Testis (tissue), 3 donors: Measurements from ENCODE around the gene BTF3L4. TPM values are rescaled to one million over a fixed set of nuclear protein-coding genes. Genes with fewer than 3 reads are reported as not detected.
"Not testable (repeated sequence)": the region's sequence is repeated elsewhere in the genome, so short reads cannot be mapped to it uniquely, and the experiment has no call there.

Experiments
- DNase-seq: peaks from one replicate; pipeline ENCODE4 v3.0.0-alpha.2; 2019
- H3K27ac ChIP-seq, 2 donors: fragments of 200-600 bp; sonication (generic); one replicate each; pipeline ENCODE4 v1.5.1; 2019
- H3K27me3 ChIP-seq: fragments of 200-600 bp; sonication (generic); one replicate; pipeline ENCODE4 v1.5.1; 2019
- H3K36me3 ChIP-seq: fragments of 200-600 bp; sonication (generic); one replicate; pipeline ENCODE4 v1.5.1; 2017; ENCODE audit warnings: low read depth; ENCODE audit errors: missing control alignments
- H3K4me1 ChIP-seq: fragments of 200-600 bp; sonication (generic); one replicate; pipeline ENCODE4 v1.5.1; 2019
- H3K4me3 ChIP-seq, 2 donors: fragments of 200-600 bp; sonication (generic); one replicate each; pipeline ENCODE4 v1.5.1; 2017 to 2019
- H3K9me3 ChIP-seq: fragments of 200-600 bp; sonication (generic); one replicate; pipeline ENCODE4 v1.5.1; 2017
- CTCF ChIP-seq, 3 experiments: fragments of 450-650 bp in 2 of 3; fragments of 200-600 bp in 1 of 3; sonication (generic) in 1 of 3; IDR thresholded peaks; one replicate each; pipeline ENCODE4 v1.5.1; 2016 to 2019; ENCODE audit warnings: antibody characterized with exemption in 3 of 3, mild to moderate bottlenecking in 2 of 3, moderate library complexity in 1 of 3
- POLR2A ChIP-seq: fragments of 450-650 bp; IDR thresholded peaks from one replicate; pipeline ENCODE4 v1.6.1; 2017; ENCODE audit warnings: antibody characterized with exemption, mild to moderate bottlenecking, moderate library complexity
- WGBS, 2 donors: methylation state at CpG; one replicate each; pipeline ENCODE4 v1.1.5; 2018; 5-methylcytosine and 5-hydroxymethylcytosine counted together
- intact Hi-C: fragments of 100-400 bp; cut with DNase I; formaldehyde crosslinking; loops from one replicate; pipeline ENCODE4 v1.15.1; 2023; ENCODE audit warnings: low total_unique reads
- polyA plus RNA-seq: library from polyadenylated mRNA; stranded (reverse); fragments of 350-450 nt; fragmentation: Illumina TruSeq; extraction: RNeasy Lipid Tissue Mini Kit (QIAGEN cat#74804); gene quantifications from one replicate; pipeline ENCODE4 v1.2.3, GENCODE V29; 2014; ENCODE audit warnings: low read depth, low replicate concordance; ENCODE audit not compliant: insufficient read depth
- total RNA-seq, 2 donors: library from RNA; depleted of rRNA; stranded (reverse); fragments of >200 nt; gene quantifications; one replicate each; pipeline ENCODE4 v1.2.3, GENCODE V29; 2016

BTF3L4 gene
- total and polyA plus RNA-seq, 3 donors from 2014 or later: 44.5 to 79.7 (median 49.5) TPM

- no peak overlapping the region for H3K4me3 ChIP-seq
- peaks cover 18% of the 10 kb centered on the region for H3K4me1 ChIP-seq
- no peak for TF ChIP-seq CTCF (IDR thresholded peaks at IDR 0.05)
- no peak for TF ChIP-seq POLR2A
- no peaks in the 10 kb centered on the region for H3K36me3 ChIP-seq
- H3K27me3 ChIP-seq: no peaks in the 10 kb centered on the region
- DNase-seq: no peak
- WGBS, 2 donors: 90% methylated on average over 2 of the region's 2 CpGs
- no peaks in the 10 kb centered on the region for H3K9me3 ChIP-seq
- no peak overlapping the region for H3K27ac ChIP-seq
- intact Hi-C loops: no loop called here
Observed at GRCh38 chr1:52063192-52063591, 7.1 kb downstream of the BTF3L4 start.

DNA sequence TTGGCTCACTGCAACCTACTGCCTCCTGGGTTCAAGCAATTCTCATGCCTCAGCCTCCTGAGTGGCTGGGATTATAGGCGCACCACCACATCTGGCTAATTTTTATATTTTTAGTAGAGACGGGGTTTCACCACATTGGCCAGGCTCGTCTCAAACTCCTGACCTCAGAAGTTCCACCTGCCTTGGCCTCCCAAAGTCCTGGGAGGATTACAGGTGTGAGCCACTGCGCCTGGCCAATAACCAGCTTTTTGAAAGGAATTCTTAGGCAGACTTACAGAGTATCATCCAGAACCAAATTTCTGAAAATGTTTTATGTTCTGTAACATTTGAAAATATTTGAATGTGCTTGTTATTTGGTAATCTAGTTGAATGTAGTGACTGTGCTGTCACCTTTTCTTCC, 14.6 kb downstream of the BTF3L4 start:
- TF ChIP-seq CTCF (IDR thresholded peaks at IDR 0.05) (no peak), POLR2A (no peak)
- Histone ChIP-seq H3K27me3 (no peaks in the 10 kb centered on the region), H3K27ac (no peak overlapping the region), H3K4me3 (no peak overlapping the region), H3K9me3 (no peaks in the 10 kb centered on the region), H3K36me3 (no peaks in the 10 kb centered on the region), H3K4me1 (peaks cover 15% of the 10 kb centered on the region)
- 85 to 86% methylated on average over 4 of the region's 4 CpGs for WGBS, 2 donors
- intact Hi-C loops: no loop called here
- no peak for DNase-seq

DNA sequence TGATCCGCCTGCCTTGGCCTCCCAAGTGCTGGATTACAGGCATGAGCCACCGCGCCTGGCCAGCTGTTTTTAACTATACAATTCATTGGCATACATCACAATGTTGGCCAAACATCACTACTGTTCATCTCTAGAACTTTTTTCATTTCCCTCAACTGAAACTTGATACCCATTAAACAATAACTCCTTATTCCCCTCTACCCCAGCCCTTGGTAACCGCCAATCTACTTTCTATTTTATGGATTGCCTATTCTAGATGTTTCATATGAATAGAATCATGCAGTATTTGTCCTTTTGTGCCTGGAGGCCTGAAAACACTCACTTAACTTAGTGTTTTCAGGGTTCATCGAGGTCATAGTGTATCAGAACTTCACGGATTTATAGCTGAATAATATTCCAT, 16.2 kb downstream of the BTF3L4 start:
- no peaks in the 10 kb centered on the region for H3K36me3 ChIP-seq

GRCh38 chr1:52077277-52077676, 21.2 kb downstream of the BTF3L4 start:
- H3K36me3 ChIP-seq, H3K27me3 ChIP-seq, H3K27ac ChIP-seq, H3K4me1 ChIP-seq, H3K4me3 ChIP-seq, DNase-seq, H3K9me3 ChIP-seq, intact Hi-C loops: not testable (repeated sequence)
- WGBS, 2 donors: 93 to 95% methylated on average over 6 of the region's 6 CpGs

More for the DNA sequence above, 16.2 kb downstream of the BTF3L4 start:
- H3K27ac ChIP-seq: no peak overlapping the region
- peaks cover 15% of the 10 kb centered on the region for H3K4me1 ChIP-seq
- TF ChIP-seq CTCF (IDR thresholded peaks at IDR 0.05) (no peak), POLR2A (no peak)
- H3K9me3 ChIP-seq: no peaks in the 10 kb centered on the region
- no peak for DNase-seq
- H3K27me3 ChIP-seq: no peaks in the 10 kb centered on the region
- H3K4me3 ChIP-seq: no peak overlapping the region
- WGBS, 2 donors: 79 to 81% methylated on average over 6 of the region's 6 CpGs
- intact Hi-C loops: no loop called here

GRCh38 chr1:52080014-52080415, 23.9 kb downstream of the BTF3L4 start:
- Histone ChIP-seq H3K36me3 (no peaks in the 10 kb centered on the region), H3K4me3 (no peak overlapping the region), H3K27me3 (no peaks in the 10 kb centered on the region), H3K27ac (no peak overlapping the region), H3K4me1 (no peaks in the 10 kb centered on the region), H3K9me3 (no peaks in the 10 kb centered on the region)
- no peak for DNase-seq
- WGBS, 2 donors: 55 to 64% methylated on average over 3 of the region's 3 CpGs
- TF ChIP-seq POLR2A (no peak), CTCF (IDR thresholded peaks at IDR 0.05) (no peak)
- intact Hi-C loops: no loop called here

DNA sequence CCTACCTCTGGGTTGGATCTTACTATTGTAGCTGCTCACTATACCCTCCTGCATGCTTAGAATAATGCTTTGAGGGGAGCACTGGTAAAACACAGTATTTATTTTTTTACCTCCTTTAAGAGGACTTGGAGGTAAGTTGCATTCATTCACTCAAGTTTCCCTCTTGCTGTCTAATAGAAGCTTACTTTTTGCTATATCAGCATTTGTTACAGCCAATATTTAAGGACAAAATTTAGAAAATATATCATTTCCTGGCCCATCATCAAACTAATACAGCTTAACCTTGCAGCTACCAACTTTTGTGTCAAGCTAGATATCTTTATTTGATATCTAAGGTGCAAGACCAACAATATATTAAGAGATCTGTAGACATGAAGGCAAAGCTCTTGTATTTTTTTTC, 31.8 kb downstream of the BTF3L4 start:
- H3K36me3 ChIP-seq, H3K9me3 ChIP-seq, intact Hi-C loops, H3K27me3 ChIP-seq, H3K4me1 ChIP-seq, H3K27ac ChIP-seq, DNase-seq, H3K4me3 ChIP-seq: not testable (repeated sequence)

GRCh38 chr1:52094300-52094699, 38.2 kb downstream of the BTF3L4 start:
- 85 to 86% methylated on average over 7 of the region's 7 CpGs for WGBS, 2 donors
- intact Hi-C loops, H3K27me3 ChIP-seq: not testable (repeated sequence)

More at GRCh38 chr1:52094300-52094699, 38.2 kb downstream of the BTF3L4 start:
- H3K27ac ChIP-seq, H3K4me3 ChIP-seq, H3K36me3 ChIP-seq, H3K9me3 ChIP-seq, H3K4me1 ChIP-seq, DNase-seq: not testable (repeated sequence)
